GM18505 (cell line): Measurements from ENCODE around the gene TELO2.

Experiments used
- ATAC-seq: cut with Tn5 transposase; IDR thresholded peaks from one replicate; pipeline ENCODE4 v1.9.1; 2021; ENCODE audit not compliant: unreplicated experiment
- POLR2A ChIP-seq: IDR thresholded peaks from 4 replicates; pipeline ENCODE4 v1.6.1; 2011; ENCODE audit warnings: borderline replicate concordance; ENCODE audit not compliant: insufficient read depth, insufficient read length; ENCODE audit errors: extremely low read depth

The TELO2 gene

DNA sequence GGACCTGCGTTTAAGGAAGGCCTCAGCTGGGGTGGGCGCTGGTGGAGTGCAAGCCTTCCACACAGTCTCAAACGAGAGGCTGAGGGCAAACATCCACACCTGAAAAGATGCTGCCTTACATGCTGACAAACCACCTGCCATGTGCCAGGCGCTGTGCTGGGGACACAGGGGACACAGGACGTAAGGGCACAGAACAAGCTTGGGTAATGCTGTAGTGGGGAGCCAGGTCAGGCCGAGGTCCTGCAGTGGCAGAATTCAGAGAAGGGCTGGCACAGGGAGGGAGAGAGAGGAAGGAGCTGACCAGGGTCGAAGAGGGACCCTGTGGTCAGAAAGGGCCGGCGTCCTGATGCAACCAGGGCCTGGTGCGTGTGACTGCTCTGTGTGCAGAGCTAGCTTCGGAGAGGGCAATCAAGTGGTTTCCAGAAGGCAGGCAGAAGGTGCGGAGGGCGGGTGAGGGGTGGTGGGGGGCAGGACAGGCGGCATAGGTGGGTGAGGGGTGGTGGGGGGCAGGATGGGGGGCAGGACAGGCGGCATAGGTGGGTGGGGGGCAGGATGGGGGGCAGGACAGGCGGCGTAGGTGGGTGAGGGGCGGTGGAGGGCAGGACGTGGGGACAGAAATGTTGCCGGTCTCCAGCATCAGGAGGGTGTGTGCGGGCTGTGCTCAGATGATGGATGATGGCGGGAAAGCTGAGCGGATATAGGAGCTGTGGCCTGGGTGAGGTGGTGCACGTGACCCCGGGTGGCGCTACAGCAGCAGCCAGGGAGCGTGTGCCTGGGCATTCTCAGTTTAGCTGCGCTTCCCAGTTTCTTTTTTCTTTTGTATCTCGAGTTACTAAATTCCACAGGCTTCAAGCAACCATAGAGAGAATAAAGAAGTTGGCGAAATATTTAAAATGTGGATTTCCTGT, 18.8 kb downstream of the TELO2 start:
- TF ChIP-seq POLR2A, result no peak
- ATAC-seq, result no peak

DNA sequence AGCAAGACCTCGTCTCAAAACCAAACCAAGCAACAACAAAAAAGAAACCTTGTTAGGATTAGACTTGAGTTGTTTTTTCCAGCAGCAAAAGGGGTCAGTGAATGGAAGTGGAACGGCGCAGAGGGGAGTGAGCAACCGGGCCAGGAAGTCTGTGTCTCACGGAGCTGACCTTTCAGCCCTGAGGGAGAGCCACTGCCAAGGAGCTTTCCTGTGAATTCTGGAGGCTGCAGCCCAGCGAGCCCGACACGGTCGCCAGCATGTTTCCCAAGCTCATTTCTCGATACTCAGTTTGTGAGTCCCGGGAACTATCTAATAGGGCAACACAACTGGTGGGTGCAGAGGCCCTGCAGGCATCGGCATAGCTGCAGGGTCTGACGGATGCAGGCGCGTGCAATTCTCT, 19.6 kb downstream of the TELO2 start:
- TF ChIP-seq POLR2A, result no peak
- no peak for ATAC-seq

DNA sequence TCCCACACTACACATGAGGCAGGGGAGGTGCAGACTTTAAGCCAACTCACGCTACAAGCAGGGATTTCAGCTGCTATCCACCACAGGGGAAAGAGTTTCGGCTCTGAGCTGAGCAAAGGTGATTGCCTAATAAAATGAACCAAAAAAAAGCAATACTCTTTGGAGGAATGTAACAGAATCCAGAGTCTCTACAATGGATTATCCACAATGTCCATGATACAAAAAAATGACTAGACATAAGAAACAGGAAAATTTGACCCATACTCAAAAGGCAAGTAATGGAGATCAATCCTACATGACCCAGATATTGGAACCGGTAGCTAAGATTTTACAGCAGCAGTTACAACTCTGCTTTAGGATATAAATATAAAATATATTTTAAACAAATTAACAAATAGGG, 21.3 kb downstream of the TELO2 start:
- TF ChIP-seq POLR2A, result no peak
- ATAC-seq, result no peak

DNA sequence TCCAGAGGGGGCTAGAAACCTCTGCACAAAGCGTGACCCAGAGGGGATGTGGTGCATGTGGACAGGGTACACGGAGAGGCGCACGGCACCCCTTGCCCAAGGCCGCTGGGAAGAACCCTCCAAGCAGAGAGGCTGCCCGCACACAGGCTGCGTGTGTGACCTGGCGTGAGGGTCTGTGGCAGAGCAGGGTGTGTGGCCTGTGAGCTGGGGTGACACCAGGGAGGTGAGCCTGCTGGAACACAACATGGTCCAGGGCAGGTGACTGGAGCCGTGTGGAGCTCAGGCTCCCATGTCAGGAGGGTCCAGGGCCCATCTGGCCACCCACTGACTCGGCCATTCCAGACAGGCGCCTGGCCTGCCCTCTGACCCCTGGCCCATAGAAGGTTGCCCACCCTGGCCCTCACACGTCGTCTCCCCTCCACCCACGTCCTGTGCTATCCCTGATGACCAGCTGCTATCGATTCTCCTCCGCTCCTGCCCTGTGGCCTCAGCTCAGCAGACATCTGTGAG, 25.5 kb downstream of the TELO2 start:
- TF ChIP-seq POLR2A, result no peak
- ATAC-seq, result no peak

DNA sequence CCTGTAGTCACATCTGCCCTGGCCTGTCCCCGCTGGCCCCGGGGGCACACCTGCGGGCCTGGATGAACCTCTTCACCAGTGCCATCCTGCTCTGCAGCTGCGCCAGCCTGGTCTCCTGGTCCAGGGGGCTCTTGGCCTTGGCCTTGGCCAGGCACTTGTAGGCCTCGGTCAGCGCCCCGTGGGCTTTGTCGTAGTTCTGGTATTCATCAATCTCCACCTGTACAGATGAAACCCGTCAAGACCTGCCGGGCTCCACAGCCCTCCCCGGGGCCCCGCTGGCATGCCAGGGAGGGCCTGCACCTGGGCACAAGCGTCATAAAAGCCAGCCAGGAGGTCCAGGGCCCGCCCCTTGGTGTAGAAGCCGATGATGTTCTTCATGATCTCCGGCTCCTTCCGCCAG, 26.7 kb downstream of the TELO2 start:
- ATAC-seq, result no peak
- TF ChIP-seq POLR2A, result no peak

DNA sequence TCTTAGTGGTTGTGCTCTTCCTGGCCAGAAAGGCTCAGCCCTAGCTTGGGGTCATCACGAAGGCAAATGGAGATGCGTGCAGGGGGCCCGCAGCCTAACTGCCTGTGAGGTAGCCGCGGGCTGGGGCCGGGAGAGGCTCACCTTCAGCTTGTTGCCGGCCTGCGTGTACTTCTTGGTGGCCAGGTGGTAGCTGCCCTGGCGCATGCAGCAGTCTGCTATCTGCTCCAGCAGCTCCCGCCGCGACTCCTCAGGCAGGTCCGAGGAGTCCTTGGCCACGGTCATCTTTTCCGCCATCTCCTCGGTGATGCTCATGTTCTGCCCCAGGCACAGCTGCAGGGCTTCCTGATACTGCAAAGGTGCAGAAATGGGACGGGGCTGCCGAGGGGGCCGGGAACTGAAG, 27.3 kb downstream of the TELO2 start:
- no peak for ATAC-seq
- no peak for TF ChIP-seq POLR2A

DNA sequence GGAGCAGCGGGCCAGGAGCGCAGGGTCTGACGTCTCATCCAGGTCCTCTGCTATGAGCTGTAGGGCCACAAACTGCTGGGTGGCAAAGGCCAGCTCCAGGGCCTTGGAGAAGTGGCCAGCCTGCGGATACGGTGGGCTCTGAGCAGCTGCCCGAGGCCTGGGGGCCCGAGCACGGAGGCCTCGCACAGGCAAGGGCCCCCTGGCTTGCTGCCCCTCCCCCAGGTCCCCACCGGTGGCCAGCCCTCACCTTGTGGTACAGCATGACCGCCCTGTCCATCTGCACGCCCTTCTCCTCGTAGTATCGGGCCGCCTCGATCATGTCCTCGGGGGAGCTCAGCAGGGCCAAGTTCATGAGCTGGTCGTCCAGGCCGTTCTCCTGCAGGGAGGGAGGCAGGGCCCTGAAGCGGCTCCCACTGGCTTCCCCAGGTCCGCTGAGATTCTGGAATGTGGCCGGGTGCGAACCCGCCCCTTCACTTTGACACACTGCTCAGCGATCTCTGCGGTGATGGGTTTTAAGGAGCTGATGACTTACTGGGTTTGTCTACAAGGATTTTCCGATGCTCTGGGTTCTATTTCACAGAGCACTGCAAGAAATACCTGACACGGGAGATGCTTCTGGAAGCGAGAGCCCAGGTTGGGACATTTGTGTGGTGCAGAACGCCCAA, 30.6 kb downstream of the TELO2 start:
- ATAC-seq, result no peak
- TF ChIP-seq POLR2A, result no peak

DNA sequence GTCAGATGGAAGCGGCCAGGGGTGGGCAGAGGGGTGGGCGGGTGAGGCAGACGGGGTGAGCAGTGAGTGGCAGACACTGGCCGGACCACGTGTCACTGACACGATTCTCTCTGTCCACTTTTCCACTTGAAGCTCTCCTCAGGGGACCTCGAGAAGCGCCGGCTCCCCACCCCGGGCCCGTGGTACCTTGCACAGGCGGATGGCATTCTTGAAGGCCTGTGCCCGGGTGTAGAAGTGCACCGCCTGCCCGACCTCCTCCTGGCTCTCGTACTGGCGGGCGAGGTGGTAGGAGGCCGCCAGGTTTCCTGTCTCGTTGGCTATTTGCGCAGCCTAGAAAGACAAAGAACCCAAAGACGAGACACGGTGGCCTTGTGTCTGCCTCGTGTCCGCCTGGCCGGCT, 31.2 kb downstream of the TELO2 start:
- ATAC-seq, result no peak
- no peak for TF ChIP-seq POLR2A

DNA sequence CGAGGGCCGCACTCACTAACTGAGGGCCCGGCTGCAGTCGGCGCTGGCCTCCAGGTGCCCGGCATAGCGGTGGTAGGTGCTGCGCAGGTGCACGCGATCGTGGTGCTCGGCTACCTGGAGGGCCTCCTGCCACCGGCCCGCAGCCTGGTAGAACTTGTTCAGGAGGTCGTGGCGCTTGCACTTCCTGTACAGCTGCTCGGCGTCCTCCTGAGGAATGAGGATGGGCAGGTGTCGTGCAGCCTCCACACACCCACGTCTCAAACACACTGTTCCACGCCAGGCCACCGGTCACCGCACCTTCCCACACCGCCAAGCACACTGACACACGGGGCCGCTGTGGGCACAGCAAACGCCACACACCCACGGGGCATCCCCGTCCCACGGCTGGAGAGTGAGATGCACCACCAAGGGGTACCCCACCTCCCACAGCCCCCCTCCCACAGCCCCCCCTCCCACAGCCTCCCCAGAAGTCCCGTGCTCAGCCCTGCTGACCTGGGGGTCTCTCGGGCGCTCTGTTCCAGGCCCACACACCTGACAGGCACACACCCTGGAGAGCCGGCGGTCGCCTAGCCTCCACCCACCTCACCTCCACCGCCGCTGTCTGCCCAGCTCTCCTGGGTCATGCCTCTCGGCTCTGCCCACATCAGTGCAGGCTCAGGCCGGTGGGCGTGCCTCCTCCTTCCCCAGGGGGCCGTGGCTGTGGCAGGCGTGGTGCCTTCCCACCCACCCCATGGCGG, 32.9 kb downstream of the TELO2 start:
- ATAC-seq, result no peak
- no peak for TF ChIP-seq POLR2A

DNA sequence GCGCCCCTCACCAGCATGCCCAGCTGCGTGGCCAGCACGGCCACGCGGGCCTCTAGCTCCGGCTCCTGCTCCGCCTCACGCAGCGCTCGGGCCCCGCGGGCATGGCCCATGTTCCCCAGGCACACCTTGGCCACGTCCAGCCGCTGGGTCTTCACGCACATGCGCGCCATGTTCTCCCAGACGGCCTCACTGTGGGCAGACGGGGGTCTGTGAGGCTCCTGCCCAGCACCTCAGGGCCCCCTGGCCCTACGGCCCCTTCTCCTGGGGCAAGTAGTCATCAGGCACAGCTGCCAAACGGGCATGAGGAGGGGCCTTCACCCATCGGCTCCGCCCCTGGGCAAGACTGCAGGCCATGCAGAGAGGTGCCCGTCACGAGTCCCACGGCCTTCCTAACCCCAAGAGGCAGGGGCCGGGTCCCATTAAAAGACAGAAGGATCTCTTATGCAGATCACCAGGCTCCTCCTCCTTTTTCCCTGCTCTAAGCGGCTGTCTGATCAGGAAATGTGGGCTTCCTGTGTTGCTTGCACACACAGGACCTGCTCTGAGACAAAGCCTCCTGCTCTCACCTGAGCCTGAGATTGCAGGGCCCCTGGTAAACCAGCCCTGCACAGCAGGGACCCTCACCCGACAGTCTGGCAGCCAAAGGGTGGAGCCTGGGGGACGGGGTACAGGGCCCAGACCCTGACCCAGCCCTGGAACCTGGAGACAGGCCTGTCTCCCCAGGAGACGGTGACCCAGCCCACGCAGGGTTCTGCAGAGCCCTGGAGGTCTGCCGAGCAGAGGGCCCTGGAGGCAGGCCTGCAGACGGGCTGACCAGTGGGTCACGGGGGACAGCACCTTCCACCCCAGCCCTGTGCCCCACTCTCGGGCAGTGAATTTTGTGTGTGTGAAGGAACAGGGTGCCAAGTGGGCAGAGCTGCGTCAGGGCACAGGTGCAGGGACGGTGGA, 33.7 kb downstream of the TELO2 start:
- ATAC-seq, result no peak
- no peak for TF ChIP-seq POLR2A

DNA sequence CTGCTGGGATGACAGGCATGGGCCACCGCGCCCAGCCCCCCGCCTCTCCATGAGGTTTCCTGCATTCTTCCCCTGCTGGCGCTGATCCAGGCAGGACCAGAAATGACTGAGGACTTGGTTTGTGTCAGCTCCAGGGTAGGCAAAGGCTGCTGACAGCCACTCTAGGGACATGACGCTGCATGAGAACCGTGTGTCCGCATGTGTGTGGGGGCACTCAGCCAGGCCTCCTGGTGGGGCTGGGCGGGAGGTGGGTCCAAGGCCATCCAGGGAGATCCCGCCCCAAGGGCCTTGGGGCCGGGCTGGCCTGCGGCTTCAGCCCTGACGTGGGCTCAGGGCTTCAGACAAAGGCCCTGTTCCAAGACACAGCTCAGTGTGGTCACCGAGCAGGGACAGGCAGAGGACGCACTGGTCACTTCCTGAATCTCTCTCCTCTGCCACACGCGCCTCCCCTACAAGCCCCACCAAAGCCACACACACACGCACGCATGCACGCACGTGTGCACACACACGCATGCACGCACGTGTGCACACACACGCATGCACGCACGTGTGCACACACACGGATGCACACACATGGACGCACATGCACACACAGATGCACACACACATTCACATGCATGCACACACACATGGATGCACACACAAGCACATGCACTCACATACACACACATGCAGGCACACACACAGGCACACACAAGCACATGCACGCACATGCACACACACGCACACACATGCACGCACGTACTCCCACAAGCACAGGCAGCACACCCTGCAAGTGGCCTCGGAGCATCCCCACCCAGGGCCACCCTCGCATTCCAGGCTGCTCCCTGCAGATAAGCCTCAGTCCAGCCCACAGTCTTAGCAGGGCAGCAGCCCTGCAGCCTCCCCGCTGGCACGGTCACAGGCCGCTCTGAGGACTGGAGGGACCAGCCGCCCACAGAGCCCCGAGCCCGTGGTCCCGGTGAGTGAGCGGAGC, 35.0 kb downstream of the TELO2 start:
- TF ChIP-seq POLR2A, result no peak
- no peak for ATAC-seq
